Transverse colon (tissue), 4 donors: ENCODE measurements around the gene TNFSF10.

Experiments
- EP300 ChIP-seq: sonication (generic); formaldehyde crosslinking; IDR thresholded peaks from one replicate; pipeline ENCODE4 v1.6.1; 2017; ENCODE audit warnings: antibody characterized with exemption, low read depth
- POLR2A ChIP-seq: fragments of 450-650 bp; IDR thresholded peaks from one replicate; pipeline ENCODE4 v1.6.1; 2016; ENCODE audit warnings: antibody characterized with exemption, mild to moderate bottlenecking, moderate library complexity
- POLR2AphosphoS5 ChIP-seq, 3 donors: sonication (generic); formaldehyde crosslinking; IDR thresholded peaks; one replicate each; pipeline ENCODE4 v1.6.1; 2016; ENCODE audit warnings: antibody characterized with exemption in 3 of 3
- TF ChIP-seq, protein P1 (sequence below), 5 experiments: fragments of 200-600 bp in 3 of 5; fragments of 450-650 bp in 2 of 5; sonication (generic) in 3 of 5; IDR thresholded peaks; 1 replicate in 2 of 5; 2 replicates in 3 of 5; pipeline ENCODE4 v1.5.1; 2016 to 2017; ENCODE audit warnings: antibody characterized with exemption in 5 of 5, inconsistent platforms in 3 of 5, mild to moderate bottlenecking in 2 of 5, moderate library complexity in 1 of 5

DNA sequence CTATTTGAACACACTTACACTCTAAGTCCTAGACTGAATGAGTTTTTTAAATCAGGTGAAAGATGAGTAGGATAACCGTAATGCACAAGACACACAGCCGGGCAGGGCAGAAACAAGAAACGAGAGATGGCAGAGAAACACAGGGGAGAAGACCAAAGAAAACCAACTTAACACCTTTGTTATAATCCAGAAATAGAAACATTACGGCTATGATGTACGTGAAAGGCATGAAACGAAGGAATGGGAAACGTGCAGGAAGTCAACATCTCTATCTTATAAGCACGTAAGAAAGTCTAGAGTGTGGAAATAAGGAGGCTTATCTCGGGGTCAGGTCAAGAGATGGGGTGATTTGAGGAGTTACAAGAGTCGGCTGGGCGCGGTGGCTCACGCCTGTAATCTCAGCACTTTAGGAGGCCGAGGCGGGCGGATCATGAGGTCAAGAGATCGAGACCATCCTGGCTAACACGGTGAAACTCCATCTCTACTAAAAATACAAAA, 1.9 kb upstream of the TNFSF10 start:
- TF ChIP-seq POLR2AphosphoS5 (IDR thresholded peaks at IDR 0.05) (no peak), POLR2A (no peak), EP300 (no peak)
- TF ChIP-seq, protein P1, sequence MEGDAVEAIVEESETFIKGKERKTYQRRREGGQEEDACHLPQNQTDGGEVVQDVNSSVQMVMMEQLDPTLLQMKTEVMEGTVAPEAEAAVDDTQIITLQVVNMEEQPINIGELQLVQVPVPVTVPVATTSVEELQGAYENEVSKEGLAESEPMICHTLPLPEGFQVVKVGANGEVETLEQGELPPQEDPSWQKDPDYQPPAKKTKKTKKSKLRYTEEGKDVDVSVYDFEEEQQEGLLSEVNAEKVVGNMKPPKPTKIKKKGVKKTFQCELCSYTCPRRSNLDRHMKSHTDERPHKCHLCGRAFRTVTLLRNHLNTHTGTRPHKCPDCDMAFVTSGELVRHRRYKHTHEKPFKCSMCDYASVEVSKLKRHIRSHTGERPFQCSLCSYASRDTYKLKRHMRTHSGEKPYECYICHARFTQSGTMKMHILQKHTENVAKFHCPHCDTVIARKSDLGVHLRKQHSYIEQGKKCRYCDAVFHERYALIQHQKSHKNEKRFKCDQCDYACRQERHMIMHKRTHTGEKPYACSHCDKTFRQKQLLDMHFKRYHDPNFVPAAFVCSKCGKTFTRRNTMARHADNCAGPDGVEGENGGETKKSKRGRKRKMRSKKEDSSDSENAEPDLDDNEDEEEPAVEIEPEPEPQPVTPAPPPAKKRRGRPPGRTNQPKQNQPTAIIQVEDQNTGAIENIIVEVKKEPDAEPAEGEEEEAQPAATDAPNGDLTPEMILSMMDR (IDR thresholded peaks at IDR 0.05), result no peak
